ENCODE results near the gene USP48.
A peak's percentile ranks its signal among the peaks of the same experiment; 100 is the strongest.
"Not testable (repeated sequence)": the region's sequence is repeated elsewhere in the genome, so short reads cannot be mapped to it uniquely, and the experiment has no call there.

Gene USP48, protein sequence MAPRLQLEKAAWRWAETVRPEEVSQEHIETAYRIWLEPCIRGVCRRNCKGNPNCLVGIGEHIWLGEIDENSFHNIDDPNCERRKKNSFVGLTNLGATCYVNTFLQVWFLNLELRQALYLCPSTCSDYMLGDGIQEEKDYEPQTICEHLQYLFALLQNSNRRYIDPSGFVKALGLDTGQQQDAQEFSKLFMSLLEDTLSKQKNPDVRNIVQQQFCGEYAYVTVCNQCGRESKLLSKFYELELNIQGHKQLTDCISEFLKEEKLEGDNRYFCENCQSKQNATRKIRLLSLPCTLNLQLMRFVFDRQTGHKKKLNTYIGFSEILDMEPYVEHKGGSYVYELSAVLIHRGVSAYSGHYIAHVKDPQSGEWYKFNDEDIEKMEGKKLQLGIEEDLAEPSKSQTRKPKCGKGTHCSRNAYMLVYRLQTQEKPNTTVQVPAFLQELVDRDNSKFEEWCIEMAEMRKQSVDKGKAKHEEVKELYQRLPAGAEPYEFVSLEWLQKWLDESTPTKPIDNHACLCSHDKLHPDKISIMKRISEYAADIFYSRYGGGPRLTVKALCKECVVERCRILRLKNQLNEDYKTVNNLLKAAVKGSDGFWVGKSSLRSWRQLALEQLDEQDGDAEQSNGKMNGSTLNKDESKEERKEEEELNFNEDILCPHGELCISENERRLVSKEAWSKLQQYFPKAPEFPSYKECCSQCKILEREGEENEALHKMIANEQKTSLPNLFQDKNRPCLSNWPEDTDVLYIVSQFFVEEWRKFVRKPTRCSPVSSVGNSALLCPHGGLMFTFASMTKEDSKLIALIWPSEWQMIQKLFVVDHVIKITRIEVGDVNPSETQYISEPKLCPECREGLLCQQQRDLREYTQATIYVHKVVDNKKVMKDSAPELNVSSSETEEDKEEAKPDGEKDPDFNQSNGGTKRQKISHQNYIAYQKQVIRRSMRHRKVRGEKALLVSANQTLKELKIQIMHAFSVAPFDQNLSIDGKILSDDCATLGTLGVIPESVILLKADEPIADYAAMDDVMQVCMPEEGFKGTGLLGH

DNA sequence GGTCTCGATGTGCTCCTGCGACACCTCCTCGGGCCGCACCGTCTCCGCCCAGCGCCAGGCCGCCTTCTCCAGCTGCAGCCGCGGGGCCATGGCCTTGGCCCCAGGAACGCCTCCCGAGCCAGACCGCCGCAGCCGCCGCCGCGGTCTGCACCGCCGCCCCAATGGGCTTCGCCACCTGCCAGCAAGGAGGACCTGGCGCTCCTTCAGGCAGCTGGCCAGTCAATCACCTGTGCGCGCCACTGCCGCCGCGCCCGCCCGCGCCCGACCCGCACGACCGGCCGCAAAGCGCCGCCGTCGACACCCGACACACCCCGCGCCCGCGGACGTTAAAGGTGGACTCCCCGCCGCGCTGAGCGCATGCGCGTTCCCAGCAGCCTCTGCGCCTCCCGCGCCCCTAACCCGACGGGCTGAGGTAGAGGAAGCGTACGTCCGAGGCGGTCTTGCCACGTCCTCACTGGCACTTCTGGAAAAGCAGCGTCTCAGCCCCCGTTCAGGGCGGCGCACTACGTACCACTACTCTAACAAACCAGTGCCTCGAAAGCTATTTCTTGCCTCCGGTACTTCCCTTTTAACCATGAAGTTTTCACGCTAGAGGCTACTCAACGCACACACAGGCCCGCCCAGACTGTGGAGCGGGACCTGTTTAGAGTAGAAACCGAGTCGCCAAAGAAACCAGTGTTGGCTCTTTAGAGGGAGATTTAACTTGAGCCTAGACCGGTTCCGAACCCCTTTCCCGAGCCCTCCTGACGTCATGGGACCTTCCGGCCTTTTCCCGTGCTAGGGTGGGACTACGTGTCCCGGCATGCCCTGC is at the start of gene USP48:
USP48 (minus strand) TSS at position 282 of the 811 bp plus-strand sequence; CDS start at position 90, 192 bp downstream.
- H3K9me3 Mint-ChIP-seq: no peaks in the 10 kb centered on the region
- peak within 1 kb of the TSS; percentile 100 for H3K27ac Mint-ChIP-seq
- H3K36me3 Mint-ChIP-seq: peaks cover 1 to 15% of the 10 kb centered on the region in 2 donors
- peaks cover 16 to 35% of the 10 kb centered on the region in 2 donors for H3K4me1 Mint-ChIP-seq
- peaks cover 0 to 6% of the 10 kb centered on the region in 2 donors for H3K27me3 Mint-ChIP-seq
- ATAC-seq (replicated peaks) (peak; percentile 75 to 88), DNase-seq (peak; percentile 97)
- peak within 1 kb of the TSS; percentile 92 to 93 for H3K4me3 Mint-ChIP-seq

DNA sequence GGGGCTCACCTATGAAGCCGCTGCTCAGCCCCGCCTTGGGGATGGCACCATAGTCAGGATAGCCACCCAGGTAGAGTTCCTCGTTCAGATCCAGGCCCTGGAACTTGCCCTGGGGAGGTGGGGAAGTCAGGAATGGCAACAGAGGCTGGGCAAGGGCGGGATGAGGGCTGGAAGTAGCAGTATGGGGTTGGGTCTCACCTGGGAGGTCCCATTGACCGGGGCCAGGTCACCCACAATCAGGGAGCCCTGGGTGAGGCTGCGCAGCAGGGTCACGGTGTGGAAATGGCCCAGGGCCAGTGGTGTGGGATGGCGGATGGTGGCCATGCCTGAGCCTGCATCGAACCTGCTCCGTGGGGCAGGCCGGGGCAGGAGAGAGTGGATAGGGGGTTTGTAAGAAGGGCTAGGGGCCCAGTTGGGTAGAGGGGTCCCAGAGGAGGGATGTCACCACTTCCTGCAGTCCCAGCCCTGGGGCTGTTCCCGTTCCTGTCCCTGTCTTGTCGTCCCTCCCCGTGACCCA is 48.6 kb upstream of the USP48 start:
- no peaks in the 10 kb centered on the region for H3K4me1 Mint-ChIP-seq
- peaks cover 19 to 23% of the 10 kb centered on the region in 2 donors for H3K9me3 Mint-ChIP-seq
- H3K4me3 Mint-ChIP-seq: no peak overlapping the region
- H3K27me3 Mint-ChIP-seq: no peaks in the 10 kb centered on the region
- DNase-seq (no peak), ATAC-seq (replicated peaks) (no peak)
- no peak overlapping the region for H3K27ac Mint-ChIP-seq
- peaks cover 21 to 29% of the 10 kb centered on the region in 2 donors for H3K36me3 Mint-ChIP-seq

DNA sequence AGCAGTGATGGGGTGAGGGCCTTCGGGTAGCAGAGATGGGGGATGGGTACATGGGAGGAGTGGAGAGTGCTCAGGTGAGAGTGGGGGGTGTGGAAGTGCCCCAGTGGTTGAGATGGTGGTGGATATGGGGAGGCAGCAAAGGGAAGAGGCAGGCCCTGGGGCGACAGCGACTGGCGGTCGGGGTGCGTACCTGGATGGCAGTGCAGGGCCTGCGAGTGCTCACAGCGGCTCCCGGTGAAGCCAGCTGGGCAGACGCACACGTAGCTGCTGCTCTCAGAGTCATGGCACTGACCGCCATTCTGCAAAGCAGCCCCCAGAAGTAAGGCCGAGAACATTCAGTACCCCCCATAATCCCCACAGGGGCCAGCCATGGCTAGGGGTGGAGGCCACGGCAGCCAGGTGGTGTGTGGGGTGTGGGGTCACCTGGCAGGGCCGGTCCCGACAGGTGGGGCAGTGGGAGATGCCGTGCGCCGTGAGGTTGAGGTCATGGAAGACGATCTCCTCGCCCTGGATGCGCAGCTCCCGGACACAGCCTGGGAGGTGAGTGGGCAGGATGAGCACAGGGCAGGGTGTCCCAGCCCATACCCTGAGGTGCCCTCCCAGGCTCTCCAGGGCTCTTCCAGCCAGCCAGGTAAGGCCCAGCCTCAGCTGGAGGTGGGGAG is 48.0 kb upstream of the USP48 start:
- H3K27me3 Mint-ChIP-seq: no peaks in the 10 kb centered on the region
- no peak overlapping the region for H3K27ac Mint-ChIP-seq
- H3K4me3 Mint-ChIP-seq: no peak overlapping the region
- peaks cover 21 to 29% of the 10 kb centered on the region in 2 donors for H3K36me3 Mint-ChIP-seq
- DNase-seq (no peak), ATAC-seq (replicated peaks) (no peak)
- H3K9me3 Mint-ChIP-seq: peaks cover 19 to 23% of the 10 kb centered on the region in 2 donors
- no peaks in the 10 kb centered on the region for H3K4me1 Mint-ChIP-seq

DNA sequence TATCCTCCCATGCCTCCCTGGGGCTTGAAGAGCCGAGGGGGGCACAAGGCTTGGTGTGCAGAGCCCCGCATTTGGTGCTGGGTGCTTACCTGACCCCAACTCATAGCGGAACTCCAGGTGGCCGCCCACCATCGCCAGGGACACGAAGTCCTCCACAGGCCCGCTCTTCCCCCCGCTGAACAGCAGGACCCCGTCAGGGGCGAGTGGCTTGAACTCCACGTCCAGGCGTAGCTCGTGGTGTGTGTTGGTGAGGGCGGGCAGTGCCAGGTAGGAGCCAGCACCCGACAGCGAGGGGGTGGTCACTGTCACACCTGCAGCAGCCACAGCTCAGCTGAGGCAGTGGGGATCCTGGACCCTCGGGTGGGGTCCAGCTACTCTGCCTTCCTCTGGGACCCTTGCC is 46.3 kb upstream of the USP48 start:
- DNase-seq: no peak
- Mint-ChIP-seq H3K36me3 (peaks cover 11 to 18% of the 10 kb centered on the region in 2 donors), H3K4me3 (no peak overlapping the region), H3K27me3 (no peaks in the 10 kb centered on the region), H3K4me1 (no peaks in the 10 kb centered on the region), H3K9me3 (peaks cover 11 to 13% of the 10 kb centered on the region in 2 donors), H3K27ac (no peak overlapping the region)
- no peak for ATAC-seq (replicated peaks)

DNA sequence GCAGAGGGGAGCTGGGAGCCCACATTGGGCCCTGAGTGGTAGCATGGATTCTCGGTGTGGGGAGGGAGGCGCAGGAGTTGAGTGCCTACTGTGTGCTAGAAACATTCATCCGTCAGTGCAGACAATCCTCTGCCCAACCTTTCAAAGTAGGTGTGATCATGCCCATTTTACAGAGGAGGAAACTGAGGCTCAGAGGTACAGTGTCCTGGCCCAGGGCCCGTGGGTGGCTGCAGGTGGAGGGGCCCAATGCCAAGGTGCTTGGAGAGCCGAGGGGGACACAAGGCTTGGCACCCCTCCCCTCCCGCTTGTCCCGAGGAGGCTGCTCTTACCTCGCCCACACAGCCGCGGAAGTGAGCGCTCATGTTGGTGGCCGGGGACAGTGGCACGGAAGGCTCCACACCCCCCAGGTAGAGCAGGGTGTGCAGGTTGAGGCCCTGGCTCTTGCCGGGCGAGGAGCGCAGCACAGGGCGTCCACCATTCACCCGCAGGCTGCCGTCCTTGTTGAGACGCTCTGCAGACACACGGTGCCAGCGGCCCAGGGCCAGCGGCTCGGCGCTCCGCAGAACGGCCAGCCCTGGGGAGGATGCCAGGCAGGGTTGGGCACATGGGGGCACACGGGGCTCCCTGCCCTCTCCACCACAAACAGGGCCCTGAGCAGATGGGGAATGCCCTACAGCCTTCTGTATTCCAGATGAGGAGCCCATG is 45.7 kb upstream of the USP48 start:
- Mint-ChIP-seq H3K36me3 (peaks cover 6 to 11% of the 10 kb centered on the region in 2 donors), H3K9me3 (peaks cover 5 to 7% of the 10 kb centered on the region in 2 donors), H3K27ac (no peak overlapping the region), H3K4me3 (no peak overlapping the region), H3K4me1 (peaks cover 2 to 3% of the 10 kb centered on the region in 2 donors), H3K27me3 (peaks cover 3% of the 10 kb centered on the region in 2 donors)
- ATAC-seq (replicated peaks) (no peak), DNase-seq (no peak)

DNA sequence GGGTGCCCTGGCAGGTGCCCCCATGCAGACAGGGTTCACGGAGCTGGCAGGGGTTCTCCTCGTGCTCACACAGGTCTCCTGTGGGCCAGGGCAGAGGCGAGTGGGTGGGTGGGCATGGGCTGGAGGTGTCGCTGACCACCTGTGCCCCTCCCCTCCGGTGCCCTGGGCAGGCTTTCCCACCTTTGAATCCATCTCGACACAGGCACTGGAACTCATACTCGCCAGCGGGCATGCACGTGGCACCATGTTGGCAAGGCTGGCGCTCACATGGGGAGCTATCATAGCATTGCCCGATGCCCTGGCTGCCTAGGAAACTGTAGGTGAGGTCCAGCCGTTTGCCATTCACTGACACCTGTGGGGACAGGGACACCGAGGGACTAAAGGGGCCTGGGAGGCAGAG is 45.1 kb upstream of the USP48 start:
- H3K27ac Mint-ChIP-seq: no peak overlapping the region
- peaks cover 3 to 6% of the 10 kb centered on the region in 2 donors for H3K4me1 Mint-ChIP-seq
- DNase-seq (no peak), ATAC-seq (replicated peaks) (no peak)
- H3K27me3 Mint-ChIP-seq: peaks cover 4 to 6% of the 10 kb centered on the region in 2 donors
- H3K36me3 Mint-ChIP-seq: peaks cover 6 to 10% of the 10 kb centered on the region in 2 donors
- peaks cover 3 to 5% of the 10 kb centered on the region in 2 donors for H3K9me3 Mint-ChIP-seq
- H3K4me3 Mint-ChIP-seq: no peak overlapping the region

DNA sequence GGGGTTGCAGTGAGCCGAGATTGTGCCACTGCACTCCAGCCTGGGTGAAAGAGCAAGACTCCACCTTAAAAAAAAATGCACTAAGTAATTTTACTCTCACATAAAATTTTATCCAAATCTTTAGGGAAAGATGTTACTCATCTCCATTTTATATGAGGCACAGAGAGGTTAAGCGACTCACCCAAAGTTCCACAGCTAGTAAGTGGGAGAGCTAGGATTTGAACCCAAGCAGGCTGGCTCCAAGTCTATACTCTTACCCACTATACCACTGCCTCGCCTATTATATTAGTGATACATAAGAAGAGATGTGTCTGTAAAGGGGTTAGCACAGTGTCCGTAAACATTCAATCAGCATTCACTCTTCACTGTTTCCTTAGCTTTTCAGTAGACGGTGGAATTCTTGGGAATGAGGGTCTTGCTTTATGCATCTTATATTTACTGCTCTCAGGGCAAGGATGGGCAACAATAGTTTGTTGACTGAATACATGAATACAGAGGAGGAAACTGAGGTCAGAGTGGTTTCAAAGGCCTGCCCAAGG is 44.3 kb upstream of the USP48 start:
- Mint-ChIP-seq H3K4me1 (peaks cover 3 to 6% of the 10 kb centered on the region in 2 donors), H3K9me3 (no peaks in the 10 kb centered on the region), H3K27me3 (peaks cover 4 to 6% of the 10 kb centered on the region in 2 donors), H3K27ac (no peak overlapping the region), H3K36me3 (peaks cover 1 to 4% of the 10 kb centered on the region in 2 donors), H3K4me3 (no peak overlapping the region)
- no peak for ATAC-seq (replicated peaks)
- DNase-seq: no peak

DNA sequence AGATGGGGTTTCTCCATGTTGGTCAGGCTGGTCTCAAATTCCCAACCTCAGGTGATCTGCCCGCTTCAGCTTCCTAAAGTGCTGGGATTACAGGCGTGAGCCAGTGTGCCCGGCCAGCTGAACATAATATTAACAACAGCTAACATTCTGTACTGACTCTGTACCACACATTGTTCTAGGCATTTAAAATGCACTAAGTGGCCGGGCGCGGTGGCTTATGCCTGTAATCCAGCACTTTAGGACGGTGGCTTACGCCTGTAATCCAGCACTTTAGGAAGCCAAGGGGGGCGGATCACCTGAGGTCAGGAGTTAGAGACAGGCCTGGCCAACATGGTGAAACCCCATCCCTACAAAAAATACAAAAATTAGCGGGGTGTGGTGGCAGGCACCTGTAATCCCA is 43.7 kb upstream of the USP48 start:
- not testable (repeated sequence) for H3K27ac Mint-ChIP-seq; H3K27me3 Mint-ChIP-seq; H3K4me3 Mint-ChIP-seq; ATAC-seq (replicated peaks); H3K9me3 Mint-ChIP-seq; DNase-seq; H3K4me1 Mint-ChIP-seq; H3K36me3 Mint-ChIP-seq

DNA sequence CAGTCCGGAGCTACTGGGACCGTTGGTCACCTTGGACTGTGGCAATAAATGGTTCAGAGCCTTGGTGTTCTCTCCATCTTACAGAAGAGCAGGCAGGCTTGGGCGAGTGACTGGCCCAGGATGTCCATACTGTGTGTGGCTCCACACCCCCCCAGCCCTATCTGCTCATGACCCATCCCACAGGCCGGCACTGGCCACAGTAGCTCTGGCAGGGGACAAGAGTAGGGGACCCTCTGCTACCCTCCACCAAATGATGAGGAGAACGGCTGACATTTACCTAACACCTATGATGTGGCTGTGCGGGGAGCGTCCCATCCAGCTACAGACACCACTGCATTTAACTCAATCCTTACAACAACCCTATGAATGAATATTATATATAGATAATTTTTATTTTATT is 42.4 kb upstream of the USP48 start:
- Mint-ChIP-seq H3K36me3 (no peaks in the 10 kb centered on the region), H3K4me1 (peaks cover 3 to 6% of the 10 kb centered on the region in 2 donors), H3K9me3 (no peaks in the 10 kb centered on the region), H3K27me3 (peaks cover 4 to 6% of the 10 kb centered on the region in 2 donors), H3K4me3 (no peak overlapping the region), H3K27ac (no peak overlapping the region)
- ATAC-seq (replicated peaks) (no peak), DNase-seq (no peak)

DNA sequence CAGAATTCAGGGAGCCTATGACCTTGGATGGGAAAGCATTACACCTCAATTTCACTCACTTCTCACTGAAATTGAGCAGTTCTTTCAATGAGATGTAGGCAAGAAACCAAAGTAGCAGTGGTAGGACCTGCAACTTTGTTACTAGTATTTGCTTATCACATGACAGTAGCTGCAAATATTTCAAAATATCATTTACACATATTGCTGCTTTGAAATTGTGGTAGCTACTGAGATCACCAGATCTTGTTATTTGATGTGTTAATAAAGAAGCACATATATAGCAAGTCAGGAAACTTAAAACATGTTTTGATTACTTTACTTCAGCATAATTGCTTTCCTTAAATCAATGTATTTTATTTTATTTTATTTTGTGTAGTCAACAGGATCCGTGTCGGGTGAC is 42.0 kb upstream of the USP48 start:
- no peaks in the 10 kb centered on the region for H3K9me3 Mint-ChIP-seq

DNA sequence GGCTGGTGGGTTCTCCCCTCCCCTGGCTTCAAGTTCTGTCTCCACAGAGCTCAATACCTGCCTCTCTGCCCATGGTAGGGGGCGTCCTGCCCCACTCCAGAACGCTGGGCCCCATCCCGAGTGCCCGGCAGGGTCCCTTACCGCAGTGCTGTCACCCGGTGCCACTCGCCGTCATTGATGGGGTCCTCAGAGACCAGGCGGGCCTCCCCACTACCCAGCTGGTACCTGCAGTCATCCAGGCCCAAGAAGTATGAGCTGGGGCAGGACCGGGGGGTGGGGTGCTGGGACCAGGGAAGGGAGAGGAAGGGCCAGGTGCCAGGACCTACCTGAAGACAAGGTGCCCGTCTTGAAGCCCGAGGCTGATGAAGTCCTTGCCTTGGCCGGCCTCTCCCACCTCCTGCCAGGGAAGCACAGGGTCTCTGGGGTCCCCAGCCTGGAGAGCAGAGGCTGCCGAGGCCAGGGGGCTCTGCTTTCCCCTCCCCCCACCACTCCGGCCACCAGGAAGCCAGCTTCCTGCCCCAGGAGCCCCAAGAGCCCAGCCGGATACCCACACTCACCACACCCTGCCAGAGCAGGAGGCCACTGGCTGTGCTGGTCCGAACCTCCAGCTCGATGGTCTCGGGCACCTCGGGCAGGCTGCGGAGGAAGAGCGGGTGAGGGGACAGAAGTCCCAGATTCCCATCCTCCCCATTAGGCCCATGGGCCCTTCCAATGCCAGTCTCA is 41.2 kb upstream of the USP48 start:
- Mint-ChIP-seq H3K27ac (no peak overlapping the region), H3K36me3 (no peaks in the 10 kb centered on the region), H3K4me3 (no peak overlapping the region), H3K27me3 (peaks cover 4 to 6% of the 10 kb centered on the region in 2 donors), H3K4me1 (peaks cover 3 to 6% of the 10 kb centered on the region in 2 donors), H3K9me3 (no peaks in the 10 kb centered on the region)
- DNase-seq: no peak
- no peak for ATAC-seq (replicated peaks)

More for the DNA sequence above, 42.0 kb upstream of the USP48 start:
- no peak for ATAC-seq (replicated peaks)
- peaks cover 3 to 6% of the 10 kb centered on the region in 2 donors for H3K4me1 Mint-ChIP-seq
- no peak overlapping the region for H3K27ac Mint-ChIP-seq
- no peaks in the 10 kb centered on the region for H3K36me3 Mint-ChIP-seq
- no peak for DNase-seq
- peaks cover 4 to 6% of the 10 kb centered on the region in 2 donors for H3K27me3 Mint-ChIP-seq
- no peak overlapping the region for H3K4me3 Mint-ChIP-seq
